Measurements from ENCODE around the gene RASGRF2. TPM values are rescaled to one million over a fixed set of nuclear protein-coding genes. Genes with fewer than 3 reads are reported as not detected.
"Not testable (repeated sequence)": the region's sequence is repeated elsewhere in the genome, so short reads cannot be mapped to it uniquely, and the experiment has no call there.

The RASGRF2 gene
- total RNA-seq, 1 donor from 2014 or later, result 1.4 TPM

GRCh38 chr5:81253875-81254274 lies 293.7 kb downstream of the RASGRF2 start:
- Mint-ChIP-seq H3K27ac (ENCODE audit: unreplicated experiment) (no peak overlapping the region), H3K4me1 (ENCODE audit: low read depth, unreplicated experiment) (peaks cover 10% of the 10 kb centered on the region), H3K27me3 (ENCODE audit: unreplicated experiment) (peaks cover 4% of the 10 kb centered on the region), H3K36me3 (ENCODE audit: unreplicated experiment) (peaks cover 14% of the 10 kb centered on the region), H3K4me3 (ENCODE audit: unreplicated experiment) (no peak overlapping the region), H3K9me3 (ENCODE audit: unreplicated experiment) (peaks cover 2% of the 10 kb centered on the region)
- no peak for TF ChIP-seq CTCF (IDR thresholded peaks at IDR 0.05; ENCODE audit: partially characterized antibody, unreplicated experiment)
- no peak for DNase-seq

- peak; percentile 64 for DNase-seq
- TF ChIP-seq CTCF (IDR thresholded peaks at IDR 0.05; ENCODE audit: partially characterized antibody, unreplicated experiment), result no peak
- H3K27ac Mint-ChIP-seq (ENCODE audit: unreplicated experiment), result peak overlapping the region; percentile 78
- peaks cover 16% of the 10 kb centered on the region for H3K36me3 Mint-ChIP-seq (ENCODE audit: unreplicated experiment)
- peaks cover 4% of the 10 kb centered on the region for H3K9me3 Mint-ChIP-seq (ENCODE audit: unreplicated experiment)
- peaks cover 10% of the 10 kb centered on the region for H3K4me1 Mint-ChIP-seq (ENCODE audit: low read depth, unreplicated experiment)
- no peak overlapping the region for H3K4me3 Mint-ChIP-seq (ENCODE audit: unreplicated experiment)
- peaks cover 4% of the 10 kb centered on the region for H3K27me3 Mint-ChIP-seq (ENCODE audit: unreplicated experiment)
Measured at GRCh38 chr5:81254886-81255559, 294.9 kb downstream of the RASGRF2 start.

GRCh38 chr5:81256766-81257165 lies 296.6 kb downstream of the RASGRF2 start:
- Mint-ChIP-seq H3K4me1 (ENCODE audit: low read depth, unreplicated experiment) (peaks cover 10% of the 10 kb centered on the region), H3K36me3 (ENCODE audit: unreplicated experiment) (peaks cover 21% of the 10 kb centered on the region), H3K4me3 (ENCODE audit: unreplicated experiment) (no peak overlapping the region)

GRCh38 chr5:81262796-81263195 lies 302.6 kb downstream of the RASGRF2 start:
- H3K4me3 Mint-ChIP-seq (ENCODE audit: unreplicated experiment); H3K27me3 Mint-ChIP-seq (ENCODE audit: unreplicated experiment); H3K27ac Mint-ChIP-seq (ENCODE audit: unreplicated experiment); H3K9me3 Mint-ChIP-seq (ENCODE audit: unreplicated experiment); H3K4me1 Mint-ChIP-seq (ENCODE audit: low read depth, unreplicated experiment); DNase-seq: not testable (repeated sequence)
- H3K36me3 Mint-ChIP-seq (ENCODE audit: unreplicated experiment), result peaks cover 25% of the 10 kb centered on the region

More at GRCh38 chr5:81256766-81257165, 296.6 kb downstream of the RASGRF2 start:
- no peak for DNase-seq
- peaks cover 2% of the 10 kb centered on the region for H3K9me3 Mint-ChIP-seq (ENCODE audit: unreplicated experiment)
- H3K27me3 Mint-ChIP-seq (ENCODE audit: unreplicated experiment), result peaks cover 6% of the 10 kb centered on the region
- H3K27ac Mint-ChIP-seq (ENCODE audit: unreplicated experiment), result no peak overlapping the region
- TF ChIP-seq CTCF (IDR thresholded peaks at IDR 0.05; ENCODE audit: partially characterized antibody, unreplicated experiment), result no peak

- Mint-ChIP-seq H3K36me3 (ENCODE audit: unreplicated experiment) (peaks cover 19% of the 10 kb centered on the region), H3K27ac (ENCODE audit: unreplicated experiment) (no peak overlapping the region), H3K4me1 (ENCODE audit: low read depth, unreplicated experiment) (no peaks in the 10 kb centered on the region), H3K4me3 (ENCODE audit: unreplicated experiment) (no peak overlapping the region), H3K9me3 (ENCODE audit: unreplicated experiment) (no peaks in the 10 kb centered on the region), H3K27me3 (ENCODE audit: unreplicated experiment) (peaks cover 2% of the 10 kb centered on the region)
- TF ChIP-seq CTCF (IDR thresholded peaks at IDR 0.05; ENCODE audit: partially characterized antibody, unreplicated experiment), result no peak
- no peak for DNase-seq
Measured at GRCh38 chr5:81265101-81265500, 304.9 kb downstream of the RASGRF2 start.

All from glutamatergic neuron (in vitro differentiated cells).